Liver (tissue), 9 donors: ENCODE results near the gene NUDT12. TPM values are rescaled to one million over a fixed set of nuclear protein-coding genes. Genes with fewer than 3 reads are reported as not detected.

ENCODE experiments used
- DNase-seq: peaks from one replicate; pipeline ENCODE4 v3.0.0-alpha.2; 2017; ENCODE audit warnings: low spot score
- H3K27ac ChIP-seq, 2 donors: one replicate each; pipeline ENCODE4 v1.7.0; 2013; ENCODE audit warnings: inconsistent platforms in 2 of 2, low read length in 2 of 2, control low read depth in 1 of 2, low read depth in 1 of 2, mild to moderate bottlenecking in 1 of 2
- H3K27me3 ChIP-seq, 4 donors: one replicate each; pipeline versions ENCODE4 v1.6.1 to v1.7.0; 2013; ENCODE audit warnings: low read length in 3 of 4, inconsistent platforms in 1 of 4, mild to moderate bottlenecking in 1 of 4, moderate library complexity in 1 of 4; ENCODE audit not compliant: control insufficient read depth in 4 of 4, insufficient read depth in 4 of 4
- H3K36me3 ChIP-seq, 4 donors: one replicate each; pipeline versions ENCODE4 v1.6.1 to v1.7.0; 2013; ENCODE audit warnings: low read length in 3 of 4, mild to moderate bottlenecking in 3 of 4, low read depth in 1 of 4, moderate library complexity in 1 of 4; ENCODE audit not compliant: control insufficient read depth in 4 of 4, insufficient read depth in 3 of 4
- H3K4me1 ChIP-seq, 4 donors: one replicate each; pipeline versions ENCODE4 v1.6.1 to v1.7.0; 2013; ENCODE audit warnings: low read length in 3 of 4, mild to moderate bottlenecking in 3 of 4, moderate library complexity in 1 of 4; ENCODE audit not compliant: control insufficient read depth in 4 of 4, insufficient read depth in 4 of 4
- H3K4me3 ChIP-seq, 3 donors: one replicate each; pipeline versions ENCODE4 v1.6.1 to v1.7.0; 2013; ENCODE audit warnings: low read length in 3 of 3, control low read depth in 1 of 3, low read depth in 1 of 3, mild to moderate bottlenecking in 1 of 3
- H3K9ac ChIP-seq, 2 donors: one replicate each; pipeline ENCODE4 v1.7.0; 2013; ENCODE audit warnings: low read length in 2 of 2, mild to moderate bottlenecking in 2 of 2, moderate library complexity in 2 of 2, control low read depth in 1 of 2, low read depth in 1 of 2
- H3K9me3 ChIP-seq, 4 donors: one replicate each; pipeline versions ENCODE4 v1.6.1 to v1.7.0; 2013; ENCODE audit warnings: low read length in 3 of 4; ENCODE audit not compliant: control insufficient read depth in 4 of 4
- EGR1 ChIP-seq, 2 donors: IDR thresholded peaks; 2 replicates each; pipeline ENCODE4 v1.6.1; 2016 to 2018; ENCODE audit warnings: antibody characterized with exemption in 2 of 2, low read depth in 2 of 2
- FOXA1 ChIP-seq: IDR thresholded peaks from 2 replicates; pipeline ENCODE4 v1.6.1; 2016; ENCODE audit warnings: antibody characterized with exemption
- GABPA ChIP-seq, 2 donors: IDR thresholded peaks in 1 of 2; conservative IDR thresholded peaks in 1 of 2; 2 replicates each; pipeline ENCODE4 v1.6.1; 2016; ENCODE audit warnings: antibody characterized with exemption in 2 of 2, mild to moderate bottlenecking in 1 of 2, moderate library complexity in 1 of 2
- HNF4A ChIP-seq, 2 donors: conservative IDR thresholded peaks; 2 replicates each; pipeline ENCODE4 v1.6.1; 2016; ENCODE audit warnings: antibody characterized with exemption in 2 of 2, mild to moderate bottlenecking in 2 of 2
- JUND ChIP-seq, 2 donors: IDR thresholded peaks; 2 replicates each; pipeline ENCODE4 v1.6.1; 2016; ENCODE audit warnings: antibody characterized with exemption in 2 of 2
- NR2F2 ChIP-seq: IDR thresholded peaks from 2 replicates; pipeline ENCODE4 v1.6.1; 2016; ENCODE audit warnings: antibody characterized with exemption
- RAD21 ChIP-seq, 2 donors: IDR thresholded peaks; 2 replicates each; pipeline ENCODE4 v1.6.1; 2016; ENCODE audit warnings: antibody characterized with exemption in 2 of 2, mild to moderate bottlenecking in 2 of 2
- RXRA ChIP-seq, 2 donors: IDR thresholded peaks; 2 replicates each; pipeline ENCODE4 v1.6.1; 2017 to 2018; ENCODE audit warnings: antibody characterized with exemption in 2 of 2, mild to moderate bottlenecking in 1 of 2
- SP1 ChIP-seq: IDR thresholded peaks from 2 replicates; pipeline ENCODE4 v1.6.1; 2018; ENCODE audit warnings: antibody characterized with exemption, mild to moderate bottlenecking
- TAF1 ChIP-seq: conservative IDR thresholded peaks from 2 replicates; pipeline ENCODE4 v1.6.1; 2016; ENCODE audit warnings: antibody characterized with exemption, mild to moderate bottlenecking
- YY1 ChIP-seq: IDR thresholded peaks from 2 replicates; pipeline ENCODE4 v1.6.1; 2016; ENCODE audit warnings: antibody characterized with exemption, mild to moderate bottlenecking
- WGBS: extraction: QIAGEN DNeasy Blood & Tissue Kit; methylation state at CpG from one replicate; pipeline ENCODE4 v1.1.7; 2013; 5-methylcytosine and 5-hydroxymethylcytosine counted together
- polyA plus RNA-seq, 2 donors: library from polyadenylated mRNA; stranded (reverse) in 1 of 2; unstranded in 1 of 2; fragments of 200-250 nt in 1 of 2; fragments of >200 nt in 1 of 2; fragmentation: Nextera tagmentation in 1 of 2; extraction: Ambion mirVana in 1 of 2; gene quantifications; one replicate each; pipeline versions ENCODE4 v1.2.1 to v1.2.3, GENCODE V29; 2013 to 2015
- total RNA-seq, 2 donors: library from RNA; depleted of rRNA; stranded (reverse); fragments of >200 nt; gene quantifications; one replicate each; pipeline ENCODE4 v1.2.3, GENCODE V29; 2014
- TF ChIP-seq, protein P1 (sequence below): IDR thresholded peaks from 2 replicates; pipeline ENCODE4 v1.6.1; 2016; ENCODE audit warnings: antibody characterized with exemption
- TF ChIP-seq, protein P2 (sequence below): IDR thresholded peaks from 2 replicates; pipeline ENCODE4 v1.6.1; 2016; ENCODE audit warnings: antibody characterized with exemption
- TF ChIP-seq, protein P3 (sequence below): IDR thresholded peaks from 2 replicates; pipeline ENCODE4 v1.6.1; 2016; ENCODE audit warnings: antibody characterized with exemption
- TF ChIP-seq, protein P4 (sequence below): IDR thresholded peaks from 2 replicates; pipeline ENCODE4 v1.6.1; 2016; ENCODE audit warnings: antibody characterized with exemption, mild to moderate bottlenecking
- donor health status: healthy.
- donor health status: healthy.
- donor health status: healthy.
- donor health status: healthy.
- donor health status: healthy.

The NUDT12 gene
- total and polyA plus RNA-seq, 4 donors = 8.6 to 19.0 (median 13.3) TPM

DNA sequence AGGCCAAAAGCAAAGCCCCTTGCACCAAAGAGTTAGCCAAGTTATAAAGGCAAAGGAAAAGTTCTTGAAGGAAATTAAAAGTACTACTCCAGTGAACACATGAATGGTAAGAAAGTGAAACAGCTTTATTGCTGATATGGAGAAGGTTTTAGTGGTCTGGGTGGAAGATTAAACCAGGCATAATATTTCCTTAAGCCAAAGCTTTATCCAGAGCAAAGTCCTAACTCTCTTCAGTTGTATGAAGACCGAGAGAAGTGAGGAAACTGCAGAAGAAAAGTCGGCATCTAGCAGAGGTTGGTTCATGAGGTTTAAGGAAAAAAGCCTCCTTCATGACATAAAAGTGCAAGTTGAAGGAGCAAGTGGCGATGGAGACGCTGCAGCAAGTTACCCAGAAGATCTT lies 3.1 kb upstream of the NUDT12 start:
- H3K9ac ChIP-seq = no peak overlapping the region
- no peak overlapping the region for H3K27ac ChIP-seq
- H3K36me3 ChIP-seq = no peaks in the 10 kb centered on the region
- WGBS = 93% methylated on average over 4 of the region's 4 CpGs
- TF ChIP-seq JUND (IDR thresholded peaks at IDR 0.05) (no peak), FOXA1 (no peak), EGR1 (IDR thresholded peaks at IDR 0.05; ENCODE audit: low read depth in 2 of 2) (no peak), HNF4A (conservative IDR thresholded peaks at IDR 0.05) (no peak), SP1 (no peak), YY1 (no peak)
- TF ChIP-seq, protein P1, sequence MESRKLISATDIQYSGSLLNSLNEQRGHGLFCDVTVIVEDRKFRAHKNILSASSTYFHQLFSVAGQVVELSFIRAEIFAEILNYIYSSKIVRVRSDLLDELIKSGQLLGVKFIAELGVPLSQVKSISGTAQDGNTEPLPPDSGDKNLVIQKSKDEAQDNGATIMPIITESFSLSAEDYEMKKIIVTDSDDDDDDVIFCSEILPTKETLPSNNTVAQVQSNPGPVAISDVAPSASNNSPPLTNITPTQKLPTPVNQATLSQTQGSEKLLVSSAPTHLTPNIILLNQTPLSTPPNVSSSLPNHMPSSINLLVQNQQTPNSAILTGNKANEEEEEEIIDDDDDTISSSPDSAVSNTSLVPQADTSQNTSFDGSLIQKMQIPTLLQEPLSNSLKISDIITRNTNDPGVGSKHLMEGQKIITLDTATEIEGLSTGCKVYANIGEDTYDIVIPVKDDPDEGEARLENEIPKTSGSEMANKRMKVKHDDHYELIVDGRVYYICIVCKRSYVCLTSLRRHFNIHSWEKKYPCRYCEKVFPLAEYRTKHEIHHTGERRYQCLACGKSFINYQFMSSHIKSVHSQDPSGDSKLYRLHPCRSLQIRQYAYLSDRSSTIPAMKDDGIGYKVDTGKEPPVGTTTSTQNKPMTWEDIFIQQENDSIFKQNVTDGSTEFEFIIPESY = no peak
- TF ChIP-seq, protein P2, sequence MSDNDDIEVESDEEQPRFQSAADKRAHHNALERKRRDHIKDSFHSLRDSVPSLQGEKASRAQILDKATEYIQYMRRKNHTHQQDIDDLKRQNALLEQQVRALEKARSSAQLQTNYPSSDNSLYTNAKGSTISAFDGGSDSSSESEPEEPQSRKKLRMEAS = no peak
- H3K4me3 ChIP-seq = no peak overlapping the region
- H3K27me3 ChIP-seq = no peaks in the 10 kb centered on the region
- DNase-seq = no peak
- H3K9me3 ChIP-seq = no peaks in the 10 kb centered on the region
- H3K4me1 ChIP-seq = peaks cover 0 to 18% (median 12%) of the 10 kb centered on the region in 4 donors

DNA sequence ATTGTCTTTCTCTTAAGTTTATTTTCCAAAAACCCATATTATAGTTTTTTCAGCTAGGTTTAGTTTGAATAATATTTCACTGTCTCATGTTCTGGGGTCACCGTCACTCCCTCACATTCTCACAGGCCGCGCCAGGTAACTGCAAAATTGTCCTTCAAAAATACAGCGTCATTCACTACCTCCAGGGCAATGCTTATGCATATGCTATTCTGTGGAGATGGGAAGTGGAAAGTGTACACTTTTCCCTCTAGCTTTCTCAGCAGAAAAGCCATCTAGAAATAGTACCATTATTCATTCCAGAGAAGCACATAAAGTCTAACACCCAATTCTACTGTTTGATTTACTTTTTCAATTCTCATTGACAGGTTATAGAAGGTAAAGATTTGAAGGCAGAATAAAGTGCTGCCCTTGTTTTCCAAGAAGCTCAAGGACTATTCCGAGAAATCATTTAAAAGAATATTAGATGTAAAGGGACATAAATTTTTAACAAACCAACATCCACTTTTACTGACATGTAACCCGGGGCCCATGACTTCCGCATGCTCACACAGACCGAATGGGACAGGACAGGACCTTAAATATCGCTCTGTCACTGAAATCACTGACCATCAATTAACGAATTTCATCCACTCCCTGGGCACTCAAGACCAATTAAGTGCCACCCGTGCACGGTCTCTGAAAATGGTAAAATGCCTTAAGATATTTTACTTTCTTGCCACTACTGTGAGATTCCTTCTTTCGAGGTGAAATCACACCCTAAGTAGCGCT lies 720 bp downstream of the NUDT12 start:
- no peaks in the 10 kb centered on the region for H3K9me3 ChIP-seq
- no peak for DNase-seq
- TF ChIP-seq, protein P2 = no peak
- TF ChIP-seq, protein P3, sequence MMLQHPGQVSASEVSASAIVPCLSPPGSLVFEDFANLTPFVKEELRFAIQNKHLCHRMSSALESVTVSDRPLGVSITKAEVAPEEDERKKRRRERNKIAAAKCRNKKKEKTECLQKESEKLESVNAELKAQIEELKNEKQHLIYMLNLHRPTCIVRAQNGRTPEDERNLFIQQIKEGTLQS = no peak
- TF ChIP-seq RXRA (IDR thresholded peaks at IDR 0.05) = no peak
- TF ChIP-seq JUND (IDR thresholded peaks at IDR 0.05) = no peak
- TF ChIP-seq, protein P4, sequence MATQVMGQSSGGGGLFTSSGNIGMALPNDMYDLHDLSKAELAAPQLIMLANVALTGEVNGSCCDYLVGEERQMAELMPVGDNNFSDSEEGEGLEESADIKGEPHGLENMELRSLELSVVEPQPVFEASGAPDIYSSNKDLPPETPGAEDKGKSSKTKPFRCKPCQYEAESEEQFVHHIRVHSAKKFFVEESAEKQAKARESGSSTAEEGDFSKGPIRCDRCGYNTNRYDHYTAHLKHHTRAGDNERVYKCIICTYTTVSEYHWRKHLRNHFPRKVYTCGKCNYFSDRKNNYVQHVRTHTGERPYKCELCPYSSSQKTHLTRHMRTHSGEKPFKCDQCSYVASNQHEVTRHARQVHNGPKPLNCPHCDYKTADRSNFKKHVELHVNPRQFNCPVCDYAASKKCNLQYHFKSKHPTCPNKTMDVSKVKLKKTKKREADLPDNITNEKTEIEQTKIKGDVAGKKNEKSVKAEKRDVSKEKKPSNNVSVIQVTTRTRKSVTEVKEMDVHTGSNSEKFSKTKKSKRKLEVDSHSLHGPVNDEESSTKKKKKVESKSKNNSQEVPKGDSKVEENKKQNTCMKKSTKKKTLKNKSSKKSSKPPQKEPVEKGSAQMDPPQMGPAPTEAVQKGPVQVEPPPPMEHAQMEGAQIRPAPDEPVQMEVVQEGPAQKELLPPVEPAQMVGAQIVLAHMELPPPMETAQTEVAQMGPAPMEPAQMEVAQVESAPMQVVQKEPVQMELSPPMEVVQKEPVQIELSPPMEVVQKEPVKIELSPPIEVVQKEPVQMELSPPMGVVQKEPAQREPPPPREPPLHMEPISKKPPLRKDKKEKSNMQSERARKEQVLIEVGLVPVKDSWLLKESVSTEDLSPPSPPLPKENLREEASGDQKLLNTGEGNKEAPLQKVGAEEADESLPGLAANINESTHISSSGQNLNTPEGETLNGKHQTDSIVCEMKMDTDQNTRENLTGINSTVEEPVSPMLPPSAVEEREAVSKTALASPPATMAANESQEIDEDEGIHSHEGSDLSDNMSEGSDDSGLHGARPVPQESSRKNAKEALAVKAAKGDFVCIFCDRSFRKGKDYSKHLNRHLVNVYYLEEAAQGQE = no peak
- TF ChIP-seq HNF4A (conservative IDR thresholded peaks at IDR 0.05) = no peak
- TF ChIP-seq RAD21 (IDR thresholded peaks at IDR 0.05) = no peak
- TF ChIP-seq SP1 = no peak
- no peak for TF ChIP-seq TAF1
- TF ChIP-seq YY1 = no peak
- TF ChIP-seq, protein P1 = no peak
- no peak for TF ChIP-seq GABPA (IDR thresholded peaks at IDR 0.05 in 1 of 2, conservative IDR thresholded peaks at IDR 0.05 in 1 of 2)
- TF ChIP-seq NR2F2 = no peak
- peaks cover 0 to 9% (median under 1%) of the 10 kb centered on the region in 4 donors for H3K36me3 ChIP-seq
- peak overlapping the region; percentile 76 to 88 for H3K9ac ChIP-seq
- H3K27ac ChIP-seq = peak overlapping the region; percentile 85 to 96
- H3K4me1 ChIP-seq = peaks cover 0 to 9% (median 3%) of the 10 kb centered on the region in 4 donors
- no peaks in the 10 kb centered on the region for H3K27me3 ChIP-seq
- 33% methylated on average over 14 of the region's 14 CpGs for WGBS
- H3K4me3 ChIP-seq = peak overlapping the region; percentile 77 to 93 (median 78)
